Measurements from ENCODE around the gene MEIS2. TPM values are rescaled to one million over a fixed set of nuclear protein-coding genes. Genes with fewer than 3 reads are reported as not detected.

The MEIS2 gene
- total RNA-seq, 1 donor from 2014 or later: 35.6 TPM

GRCh38 chr15:37130356-37130755 lies 30.0 kb upstream of the MEIS2 start:
- Histone ChIP-seq H3K4me2 (ENCODE audit: low read length) (no peak overlapping the region), H2AFZ (ENCODE audit: low read depth, low read length) (no peak overlapping the region), H3K27ac (ENCODE audit: low read depth, low read length) (no peak overlapping the region), H3K27me3 (ENCODE audit: insufficient read depth, low read length) (peaks cover 6% of the 10 kb centered on the region), H3K4me3 (ENCODE audit: insufficient read depth, low read depth, low read length) (no peak overlapping the region), H3K9ac (ENCODE audit: low read length) (no peak overlapping the region), H3K79me2 (ENCODE audit: insufficient read depth, low read length) (no peaks in the 10 kb centered on the region), H3K36me3 (ENCODE audit: insufficient read depth, low read length) (no peaks in the 10 kb centered on the region), H3K4me1 (ENCODE audit: insufficient read depth, low read length) (no peaks in the 10 kb centered on the region), H3K9me3 (ENCODE audit: insufficient read depth, low read depth, low read length) (no peaks in the 10 kb centered on the region), H4K20me1 (ENCODE audit: insufficient read depth, low read length) (no peaks in the 10 kb centered on the region)
- H3K4me1 Mint-ChIP-seq (ENCODE audit: low read depth, unreplicated experiment): peaks cover 8% of the 10 kb centered on the region
- peak overlapping the region; percentile 59 for H3K27ac Mint-ChIP-seq (ENCODE audit: unreplicated experiment)
- DNase-seq (ENCODE audit: low read depth) (no peak), FAIRE-seq (no peak)
- H3K4me3 Mint-ChIP-seq (ENCODE audit: unreplicated experiment): no peak overlapping the region
- H3K9me3 Mint-ChIP-seq (ENCODE audit: unreplicated experiment): no peaks in the 10 kb centered on the region
- no peak for TF ChIP-seq EZH2 (IDR thresholded peaks at IDR 0.05; ENCODE audit: insufficient read depth, low read length)
- TF ChIP-seq CTCF (IDR thresholded peaks at IDR 0.05; ENCODE audit: insufficient read depth, low read depth, low read length): no peak
- H3K27me3 Mint-ChIP-seq (ENCODE audit: low read depth, unreplicated experiment): no peaks in the 10 kb centered on the region
- no peaks in the 10 kb centered on the region for H3K36me3 Mint-ChIP-seq (ENCODE audit: low read depth, unreplicated experiment)

- H3K79me2 ChIP-seq (ENCODE audit: insufficient read depth, low read length): no peaks in the 10 kb centered on the region
- H3K9me3 Mint-ChIP-seq (ENCODE audit: unreplicated experiment): no peaks in the 10 kb centered on the region
- H3K36me3 Mint-ChIP-seq (ENCODE audit: low read depth, unreplicated experiment): no peaks in the 10 kb centered on the region
- H3K27me3 ChIP-seq (ENCODE audit: insufficient read depth, low read length): no peaks in the 10 kb centered on the region
- H3K9me3 ChIP-seq (ENCODE audit: insufficient read depth, low read depth, low read length): no peaks in the 10 kb centered on the region
- H4K20me1 ChIP-seq (ENCODE audit: insufficient read depth, low read length): no peaks in the 10 kb centered on the region
- H3K4me3 Mint-ChIP-seq (ENCODE audit: unreplicated experiment): no peak overlapping the region
- no peak for TF ChIP-seq EZH2 (IDR thresholded peaks at IDR 0.05; ENCODE audit: insufficient read depth, low read length)
- no peak for TF ChIP-seq CTCF (IDR thresholded peaks at IDR 0.05; ENCODE audit: insufficient read depth, low read depth, low read length)
- no peaks in the 10 kb centered on the region for H3K4me1 Mint-ChIP-seq (ENCODE audit: low read depth, unreplicated experiment)
- no peak overlapping the region for H2AFZ ChIP-seq (ENCODE audit: low read depth, low read length)
- no peak overlapping the region for H3K27ac ChIP-seq (ENCODE audit: low read depth, low read length)
- H3K9ac ChIP-seq (ENCODE audit: low read length): no peak overlapping the region
- H3K27ac Mint-ChIP-seq (ENCODE audit: unreplicated experiment): no peak overlapping the region
- FAIRE-seq (no peak), DNase-seq (ENCODE audit: low read depth) (no peak)
- no peaks in the 10 kb centered on the region for H3K27me3 Mint-ChIP-seq (ENCODE audit: low read depth, unreplicated experiment)
- H3K36me3 ChIP-seq (ENCODE audit: insufficient read depth, low read length): no peaks in the 10 kb centered on the region
- H3K4me1 ChIP-seq (ENCODE audit: insufficient read depth, low read length): no peaks in the 10 kb centered on the region
- H3K4me3 ChIP-seq (ENCODE audit: insufficient read depth, low read depth, low read length): no peak overlapping the region
- no peak overlapping the region for H3K4me2 ChIP-seq (ENCODE audit: low read length)
Observed at GRCh38 chr15:37125143-37125542, 24.8 kb upstream of the MEIS2 start.

- no peaks in the 10 kb centered on the region for H3K79me2 ChIP-seq (ENCODE audit: insufficient read depth, low read length)
- H3K9ac ChIP-seq (ENCODE audit: low read length): no peak overlapping the region
- Mint-ChIP-seq H3K4me1 (ENCODE audit: low read depth, unreplicated experiment) (no peaks in the 10 kb centered on the region), H3K4me3 (ENCODE audit: unreplicated experiment) (no peak overlapping the region), H3K27me3 (ENCODE audit: low read depth, unreplicated experiment) (no peaks in the 10 kb centered on the region), H3K36me3 (ENCODE audit: low read depth, unreplicated experiment) (no peaks in the 10 kb centered on the region), H3K27ac (ENCODE audit: unreplicated experiment) (no peak overlapping the region), H3K9me3 (ENCODE audit: unreplicated experiment) (no peaks in the 10 kb centered on the region)
- H3K36me3 ChIP-seq (ENCODE audit: insufficient read depth, low read length): no peaks in the 10 kb centered on the region
- TF ChIP-seq CTCF (IDR thresholded peaks at IDR 0.05; ENCODE audit: insufficient read depth, low read depth, low read length) (no peak), EZH2 (IDR thresholded peaks at IDR 0.05; ENCODE audit: insufficient read depth, low read length) (no peak)
- no peak overlapping the region for H3K27ac ChIP-seq (ENCODE audit: low read depth, low read length)
- no peak for DNase-seq (ENCODE audit: low read depth)
- H3K4me3 ChIP-seq (ENCODE audit: insufficient read depth, low read depth, low read length): no peak overlapping the region
- no peaks in the 10 kb centered on the region for H3K9me3 ChIP-seq (ENCODE audit: insufficient read depth, low read depth, low read length)
- H3K27me3 ChIP-seq (ENCODE audit: insufficient read depth, low read length): no peaks in the 10 kb centered on the region
- no peak overlapping the region for H2AFZ ChIP-seq (ENCODE audit: low read depth, low read length)
- H4K20me1 ChIP-seq (ENCODE audit: insufficient read depth, low read length): no peaks in the 10 kb centered on the region
- no peak for FAIRE-seq
- no peaks in the 10 kb centered on the region for H3K4me1 ChIP-seq (ENCODE audit: insufficient read depth, low read length)
- no peak overlapping the region for H3K4me2 ChIP-seq (ENCODE audit: low read length)
Observed at GRCh38 chr15:37124331-37124730, 24.0 kb upstream of the MEIS2 start.

Measured in astrocyte (in vitro differentiated cells and primary cell).